CD4-positive, alpha-beta T cell treated with Interleukin-10 for 1 hour (primary cell): Measurements from ENCODE around the gene FCHSD2.
A peak's percentile ranks its signal among the peaks of the same experiment; 100 is the strongest.
"Not testable (repeated sequence)": the region's sequence is repeated elsewhere in the genome, so short reads cannot be mapped to it uniquely, and the experiment has no call there.

Source experiments
- DNase-seq: peaks from one replicate; pipeline ENCODE4 v3.0.0-alpha.2; 2020

Gene FCHSD2

DNA sequence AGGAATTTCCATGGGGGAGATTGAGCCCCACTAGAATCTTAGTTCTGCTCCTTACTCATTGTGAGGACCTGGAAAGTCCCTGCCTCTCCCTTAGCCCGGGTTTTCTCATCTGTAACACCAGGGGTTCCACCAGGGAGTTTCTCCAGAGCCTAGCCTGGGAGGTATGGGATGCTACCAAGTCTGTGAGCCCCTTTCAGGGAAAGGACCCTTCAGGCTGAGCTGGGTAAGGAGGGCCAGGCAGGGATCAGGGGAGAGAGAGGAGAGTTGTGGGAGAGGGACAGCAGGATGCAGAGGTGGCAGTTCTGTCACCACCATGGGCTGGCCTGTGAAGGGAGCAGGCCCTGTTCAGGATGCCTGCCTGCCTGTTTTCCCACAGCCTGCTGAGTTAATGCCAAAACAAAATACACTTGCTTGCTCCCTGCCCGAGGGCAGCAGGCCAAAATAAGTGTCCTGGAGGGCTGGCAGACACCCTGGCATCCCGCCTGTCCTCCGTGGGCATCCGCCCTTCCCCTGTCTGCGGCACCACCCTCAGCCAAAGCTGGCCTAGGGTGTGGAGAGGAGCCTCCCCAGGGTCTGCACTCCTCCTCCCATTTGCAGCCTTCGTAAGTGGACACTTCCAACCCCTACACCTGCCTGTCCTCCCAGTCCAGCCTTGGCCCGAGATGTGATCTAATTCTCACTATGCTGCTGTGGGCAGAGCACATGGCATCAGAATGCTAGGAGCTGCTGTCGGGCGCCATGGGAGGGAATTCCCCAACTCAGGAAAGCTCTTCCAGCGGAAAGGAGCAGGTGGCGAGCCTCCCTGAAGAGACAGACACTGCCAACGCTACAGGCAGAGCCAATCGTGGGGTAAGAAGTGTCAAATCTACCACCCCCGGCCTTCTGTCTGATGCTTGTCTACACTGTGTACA lies 5.9 kb upstream of the FCHSD2 start:
- DNase-seq: no peak

- DNase-seq: no peak
Measured at GRCh38 chr11:73145986-73146575, 4.0 kb upstream of the FCHSD2 start.

DNA sequence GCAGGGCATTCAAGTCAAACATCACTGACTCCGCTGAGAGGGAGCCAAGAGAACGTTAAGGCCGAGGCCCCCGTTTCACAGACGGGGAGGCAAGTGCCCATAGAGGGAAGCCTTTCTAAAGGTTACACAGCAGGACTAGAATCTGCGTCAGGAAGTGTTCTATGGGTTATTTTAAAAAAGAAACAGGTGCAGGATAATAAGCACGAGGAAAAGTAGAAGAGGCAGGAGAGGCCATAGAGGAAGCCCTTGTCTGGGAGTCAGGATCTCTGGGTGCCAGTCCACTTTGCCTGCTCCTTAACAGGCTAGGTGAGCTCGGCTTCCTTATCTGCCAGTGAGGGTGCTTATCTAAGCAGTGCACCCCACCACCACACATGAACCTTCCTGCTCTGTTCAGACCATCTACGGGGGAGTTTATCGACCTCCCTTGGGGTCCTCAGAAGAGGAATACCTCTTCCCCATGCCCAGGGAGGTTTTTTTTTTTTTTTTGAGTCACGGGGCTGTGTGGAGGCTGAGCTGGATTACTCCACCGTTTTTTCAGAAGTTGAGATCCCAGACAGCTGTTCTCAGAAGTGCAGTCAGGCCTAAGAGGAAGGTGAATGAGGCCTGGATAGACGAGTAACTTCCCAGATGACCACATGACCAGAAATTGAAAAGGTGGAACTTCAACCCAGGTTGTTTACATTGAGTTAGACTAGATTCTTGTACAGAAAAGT lies 1.2 kb upstream of the FCHSD2 start:
- no peak for DNase-seq

- DNase-seq: peak; percentile 71
Measured at GRCh38 chr11:73141309-73142127, 600 bp downstream of the FCHSD2 start.

DNA sequence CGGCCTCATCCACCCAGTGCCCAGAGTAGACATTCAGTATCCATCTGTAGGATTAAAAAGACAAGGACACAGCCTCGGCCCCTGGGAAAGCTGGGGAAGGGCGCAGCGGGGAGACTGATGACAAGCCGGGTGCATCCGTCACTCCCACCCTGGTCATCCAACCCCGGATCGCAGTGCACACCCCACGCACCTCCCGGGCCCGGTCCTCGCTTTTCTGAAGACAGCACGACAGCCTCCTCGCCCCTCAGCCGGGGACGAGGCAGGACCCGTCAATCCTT lies 1.1 kb downstream of the FCHSD2 start:
- no peak for DNase-seq

GRCh38 chr11:73140213-73141030 lies 1.7 kb downstream of the FCHSD2 start:
- DNase-seq: peak; percentile 26

GRCh38 chr11:73139476-73140198 lies 2.5 kb downstream of the FCHSD2 start:
- no peak for DNase-seq

- no peak for DNase-seq
Measured at GRCh38 chr11:73137944-73138274, 4.2 kb downstream of the FCHSD2 start.

GRCh38 chr11:73137262-73137943 lies 4.7 kb downstream of the FCHSD2 start:
- DNase-seq: no peak

GRCh38 chr11:73136722-73137121 lies 5.4 kb downstream of the FCHSD2 start:
- not testable (repeated sequence) for DNase-seq

- DNase-seq: no peak
Measured at GRCh38 chr11:73135346-73136284, 6.5 kb downstream of the FCHSD2 start.

DNA sequence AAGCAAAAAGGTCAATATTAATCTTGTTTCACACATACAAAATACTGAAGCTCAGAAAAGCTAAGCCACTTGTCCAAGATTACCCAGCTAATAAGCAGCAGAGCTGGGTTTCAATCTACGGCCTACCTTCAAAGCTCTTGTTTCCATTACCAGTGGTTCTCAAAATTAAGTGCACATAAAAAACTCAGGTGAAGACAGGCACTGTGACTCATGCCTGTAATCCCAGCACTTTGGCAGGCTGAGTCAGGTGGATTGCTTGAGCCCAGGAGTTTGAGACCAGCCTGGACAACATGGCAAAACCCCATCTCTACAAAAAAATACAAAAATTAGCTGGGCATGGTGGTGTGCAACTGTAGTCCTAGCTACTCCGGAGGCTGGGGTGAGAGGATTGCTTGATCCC lies 9.8 kb downstream of the FCHSD2 start:
- DNase-seq: not testable (repeated sequence)

- DNase-seq: no peak
Measured at GRCh38 chr11:73130181-73130580, 11.9 kb downstream of the FCHSD2 start.

GRCh38 chr11:73129198-73129597 lies 12.9 kb downstream of the FCHSD2 start:
- no peak for DNase-seq

GRCh38 chr11:73126804-73127480 lies 15.2 kb downstream of the FCHSD2 start:
- no peak for DNase-seq

DNA sequence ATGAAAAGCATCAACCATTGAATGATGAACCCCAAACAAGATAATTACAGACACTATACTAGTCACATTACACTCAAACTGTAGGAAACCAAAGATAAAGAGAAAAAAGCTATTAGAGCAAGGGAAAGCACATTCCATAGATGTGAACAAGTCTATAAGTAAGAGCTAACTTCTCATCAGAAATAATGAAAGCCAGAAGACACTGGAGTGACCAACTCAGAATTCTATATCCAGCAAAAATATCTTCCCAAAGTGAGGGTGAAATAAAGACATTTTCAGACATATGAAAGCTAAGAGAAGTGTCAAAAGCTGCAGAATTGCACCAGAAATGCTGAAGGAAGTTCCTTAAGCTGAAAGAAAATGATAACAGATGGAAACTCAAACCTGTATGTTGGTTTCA lies 17.3 kb downstream of the FCHSD2 start:
- DNase-seq: no peak

GRCh38 chr11:73123892-73124291 lies 18.2 kb downstream of the FCHSD2 start:
- DNase-seq: not testable (repeated sequence)

- DNase-seq: no peak
Measured at GRCh38 chr11:73121692-73122091, 20.4 kb downstream of the FCHSD2 start.

- no peak for DNase-seq
Measured at GRCh38 chr11:73117071-73117470, 25.0 kb downstream of the FCHSD2 start.
